Astrocyte of the cerebellum (primary cell): ENCODE measurements around the gene POC5.
"Not testable (repeated sequence)": the region's sequence is repeated elsewhere in the genome, so short reads cannot be mapped to it uniquely, and the experiment has no call there.

Experiments used
- DNase-seq: peaks from one replicate; pipeline ENCODE4 v3.0.0-alpha.2; 2011; ENCODE audit warnings: low read depth
- H3K4me3 ChIP-seq: 2 replicates; pipeline ENCODE4 v1.5.1; 2011; ENCODE audit warnings: mild to moderate bottlenecking, low read depth, low read length, moderate library complexity
- CTCF ChIP-seq: IDR thresholded peaks from 2 replicates; pipeline ENCODE4 v1.5.1; 2012; ENCODE audit warnings: low read length, low read depth, moderate library complexity, mild to moderate bottlenecking; ENCODE audit errors: missing control alignments
- in situ Hi-C: cut with HindIII; loops from 2 replicates; pipeline ENCODE4 v1.10.0; 2017; ENCODE audit warnings: low sequenced_read_pairs

POC5 gene

GRCh38 chr5:75707911-75708509 is 9.2 kb downstream of the POC5 start:
- in situ Hi-C loops, result no loop called here
- no peak for DNase-seq
- no peak overlapping the region for H3K4me3 ChIP-seq
- no peak for TF ChIP-seq CTCF

- no peak overlapping the region for H3K4me3 ChIP-seq
- in situ Hi-C loops, result no loop called here
- TF ChIP-seq CTCF, result no peak
- DNase-seq, result no peak
Observed at GRCh38 chr5:75706775-75707174, 10.5 kb downstream of the POC5 start.

- no peak for DNase-seq
- in situ Hi-C loops, result no loop called here
- TF ChIP-seq CTCF, result no peak
- no peak overlapping the region for H3K4me3 ChIP-seq
Observed at GRCh38 chr5:75706016-75706415, 11.2 kb downstream of the POC5 start.

- H3K4me3 ChIP-seq, result no peak overlapping the region
- no peak for TF ChIP-seq CTCF
- in situ Hi-C loops, result no loop called here
- no peak for DNase-seq
Observed at GRCh38 chr5:75701856-75702255, 15.4 kb downstream of the POC5 start.

DNA sequence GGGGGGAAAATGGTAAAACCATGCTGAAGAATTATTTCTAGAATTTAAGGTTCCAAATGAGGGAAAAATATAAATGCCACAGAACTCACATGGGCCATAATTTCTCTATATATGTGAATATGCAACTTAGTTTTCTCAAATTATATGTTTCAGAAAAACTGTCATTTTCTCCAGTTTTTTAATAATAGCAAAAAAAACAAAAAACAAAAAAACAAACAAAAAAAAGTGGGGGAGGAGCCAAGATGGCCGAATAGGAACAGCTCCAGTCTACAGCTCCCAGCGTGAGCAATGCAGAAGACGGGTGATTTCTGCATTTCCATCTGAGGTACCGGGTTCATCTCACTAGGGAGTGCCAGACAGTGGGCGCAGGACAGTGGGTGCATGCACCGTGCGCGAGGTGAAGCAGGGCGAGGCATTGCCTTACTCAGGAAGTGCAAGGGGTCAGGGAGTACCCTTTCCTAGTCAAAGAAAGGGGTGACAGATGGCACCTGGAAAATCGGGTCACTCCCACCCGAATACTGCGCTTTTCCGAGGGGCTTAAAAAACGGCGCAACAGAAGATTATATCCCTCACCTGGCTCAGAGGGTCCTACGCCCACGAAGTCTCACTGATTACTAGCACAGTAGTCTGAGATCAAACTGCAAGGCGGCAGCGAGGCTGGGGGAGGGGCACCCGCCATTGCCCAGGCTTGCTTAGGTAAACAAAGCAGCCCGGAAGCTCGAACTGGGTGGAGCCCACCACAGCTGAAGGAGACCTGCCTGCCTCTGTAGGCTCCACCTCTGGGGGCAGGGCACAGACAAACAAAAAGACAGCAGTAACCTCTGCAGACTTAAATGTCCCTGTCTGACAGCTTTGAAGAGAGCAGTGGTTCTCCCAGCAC is 21.5 kb downstream of the POC5 start:
- DNase-seq, H3K4me3 ChIP-seq, in situ Hi-C loops: not testable (repeated sequence)

- no peak for TF ChIP-seq CTCF
- in situ Hi-C loops, result no loop called here
Observed at GRCh38 chr5:75694781-75695180, 22.5 kb downstream of the POC5 start.

DNA sequence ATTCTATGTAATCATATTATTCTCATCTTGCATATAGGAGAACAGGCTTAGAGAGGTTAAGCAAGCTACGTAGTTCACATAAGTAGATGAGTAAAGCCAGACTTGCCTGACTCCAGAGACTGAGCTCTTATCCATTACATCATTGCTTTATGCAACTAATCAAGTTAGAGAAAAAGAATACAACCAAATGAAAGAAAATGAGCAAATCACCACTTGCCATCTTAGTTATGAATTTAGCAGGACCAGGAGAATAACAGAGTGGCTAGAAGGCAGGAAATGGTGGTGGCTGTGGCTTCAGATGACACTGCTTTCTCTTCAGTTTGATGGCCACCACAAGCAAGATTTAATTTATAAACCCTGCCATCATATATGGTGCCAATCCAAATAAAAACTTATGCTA is 26.6 kb downstream of the POC5 start:
- no peak for TF ChIP-seq CTCF
- DNase-seq, result no peak
- H3K4me3 ChIP-seq, result no peak overlapping the region
- in situ Hi-C loops, result no loop called here

More at GRCh38 chr5:75694781-75695180, 22.5 kb downstream of the POC5 start:
- no peak overlapping the region for H3K4me3 ChIP-seq
- DNase-seq, result no peak
